ENCODE data around the gene SEBOX. TPM values are rescaled to one million over a fixed set of nuclear protein-coding genes. Genes with fewer than 3 reads are reported as not detected.

The SEBOX gene
- total and polyA plus RNA-seq, 2 of the 8 experiments (the other 6 are each of a cell fraction or from before 2014, with no cell fraction given): not detected

- Histone ChIP-seq H2BK120ac (replicated peaks; ENCODE audit: low read depth, low read length) (no peak overlapping the region), H3K4me1 (replicated peaks in 1 of 4; ENCODE audit: control insufficient read depth in 3 of 4, insufficient read depth in 4 of 4, low read length in 3 of 4) (peaks cover 4 to 26% (median 13%) of the 10 kb centered on the region in 4 experiments), H3K79me2 (ENCODE audit: control insufficient read depth in 1 of 2, insufficient read depth in 2 of 2, low read length in 2 of 2) (peaks cover 16 to 21% of the 10 kb centered on the region in 2 experiments), H2BK12ac (ENCODE audit: low read depth, low read length) (no peak overlapping the region), H4K91ac (replicated peaks; ENCODE audit: insufficient read length, low read length) (no peak overlapping the region), H3K79me1 (ENCODE audit: low read depth, low read length) (no peaks in the 10 kb centered on the region), H3K23me2 (ENCODE audit: low read depth, low read length) (peaks cover 11% of the 10 kb centered on the region), H2AK5ac (ENCODE audit: low read depth, low read length) (no peak overlapping the region), H3K36me3 (ENCODE audit: control insufficient read depth in 2 of 4, insufficient read depth in 4 of 4, low read length in 3 of 4) (peaks cover 0 to 4% (median 0%) of the 10 kb centered on the region in 4 experiments; a peak in 3 of 8 replicates), H2AFZ (ENCODE audit: low read length) (no peak overlapping the region), H3K56ac (replicated peaks; ENCODE audit: insufficient read length, low read depth, low read length) (no peak overlapping the region), H3K27ac (ENCODE audit: low read depth, low read length) (no peak overlapping the region), H3K27me3 (replicated peaks in 1 of 4; ENCODE audit: control insufficient read depth in 3 of 4, extremely low read depth in 1 of 4, insufficient read depth in 3 of 4, low read length in 3 of 4) (peaks cover 0 to 3% (median 0%) of the 10 kb centered on the region in 4 experiments; a peak in 1 of 7 replicates), H3K4ac (replicated peaks; ENCODE audit: insufficient read length, low read depth, low read length) (no peak overlapping the region), H2BK20ac (ENCODE audit: low read length) (no peak overlapping the region), H2BK5ac (ENCODE audit: low read depth, low read length) (0 out of 2 replicates have a peak overlapping the region, but pooled peaks have one; percentile 38), H4K20me1 (replicated peaks in 1 of 2; ENCODE audit: control insufficient read depth in 1 of 2, insufficient read depth in 2 of 2, low read length in 2 of 2) (peaks cover 0 to 2% of the 10 kb centered on the region in 2 experiments), H3K18ac (ENCODE audit: extremely low read depth, low read length) (no peak overlapping the region), H4K5ac (ENCODE audit: insufficient read length, low read depth, low read length) (no peak overlapping the region), H2BK15ac (ENCODE audit: low read length) (no peak overlapping the region; the same call in 1 of the 2 replicates), H3K23ac (ENCODE audit: insufficient read length) (no peak overlapping the region), H3K4me3 (ENCODE audit: extremely low read depth in 1 of 4, insufficient read depth in 2 of 4, low read depth in 3 of 4, low read length in 4 of 4) (no peak overlapping the region), H3K9ac (replicated peaks in 1 of 4; ENCODE audit: extremely low read depth in 1 of 4, low read depth in 3 of 4, low read length in 3 of 4) (no peak overlapping the region), H3K14ac (ENCODE audit: insufficient read length) (no peak overlapping the region), H3K4me2 (ENCODE audit: insufficient read depth in 1 of 2, low read depth in 2 of 2, low read length in 2 of 2) (no peak overlapping the region), H4K8ac (ENCODE audit: extremely low read depth, insufficient read depth, low read length) (no peak overlapping the region), H3K9me3 (ENCODE audit: insufficient read depth in 2 of 2, low read depth in 1 of 2, low read length in 1 of 2) (no peaks in the 10 kb centered on the region)
- no peak for TF ChIP-seq NANOG (IDR thresholded peaks at IDR 0.05; ENCODE audit: insufficient read depth, low read depth, low read length, poor library complexity, severe bottlenecking)
- no peak for TF ChIP-seq BACH1 (IDR thresholded peaks at IDR 0.05; ENCODE audit: low read length)
- TF ChIP-seq NRF1 (IDR thresholded peaks at IDR 0.05; ENCODE audit: low read depth, low read length): no peak
- no peak for TF ChIP-seq POLR2AphosphoS5 (IDR thresholded peaks at IDR 0.05; ENCODE audit: low read depth, low read length)
- no peak for TF ChIP-seq SP4 (IDR thresholded peaks at IDR 0.05; ENCODE audit: low read length)
- TF ChIP-seq, protein P1, sequence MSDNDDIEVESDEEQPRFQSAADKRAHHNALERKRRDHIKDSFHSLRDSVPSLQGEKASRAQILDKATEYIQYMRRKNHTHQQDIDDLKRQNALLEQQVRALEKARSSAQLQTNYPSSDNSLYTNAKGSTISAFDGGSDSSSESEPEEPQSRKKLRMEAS (IDR thresholded peaks at IDR 0.05): no peak
- no peak for TF ChIP-seq RNF2 (IDR thresholded peaks at IDR 0.05; ENCODE audit: borderline replicate concordance, low read depth, low read length, missing control alignments, poor library complexity, severe bottlenecking)
- 91% methylated on average over 4 of the region's 4 CpGs; no CpG with 5 or more reads in 1 of the 2 experiments for WGBS, 2 experiments (ENCODE audit: extremely low coverage in 1 of 2, insufficient coverage in 1 of 2, insufficient read length in 1 of 2, insufficient replicate concordance in 2 of 2, low coverage in 1 of 2, low lambda C conversion rate in 2 of 2, missing lambda C conversion rate in 1 of 2)
- no peak for DNase-seq (ENCODE audit: low read depth in 1 of 2, low spot score in 2 of 2)
- CTCF ChIA-PET (ENCODE audit: partially characterized antibody): interaction anchor here (1.1 to 1.5 kb wide), 2 partner anchors 35 to 87 kb away, joined by 4 to 6 read pairs; no protein-coding TSS in a partner anchor
- FAIRE-seq: no peak
- POLR2A ChIA-PET (ENCODE audit: partially characterized antibody): interaction anchor here (1.3 to 3.7 kb wide), 2 partner anchors 10 to 41 kb away, joined by 3 to 14 read pairs; partner anchors contain the start of gene POLDIP2
Measured at GRCh38 chr17:28315846-28316705, 48.9 kb downstream of the SEBOX start.
